RWPE1 (cell line): ENCODE data around the gene EIF5AL1.

ENCODE experiments used
- CTCF ChIA-PET: fragments of 350-600 bp; sonication (Branson Sonifier 250); formaldehyde crosslinking; extraction: SDS; loops from one replicate; lab custom pipeline; 2021; lab: Yijun Ruan, JAX
- POLR2A ChIA-PET: fragments of 400-600 bp; formaldehyde crosslinking; extraction: SDS; loops from one replicate; lab custom pipeline; 2020; ENCODE audit warnings: antibody characterized with exemption; ENCODE audit not compliant: low non-redundant PET; lab: Yijun Ruan, JAX
- DNase-seq: peaks from one replicate; pipeline ENCODE4 v3.0.0; 2012; ENCODE audit warnings: low spot score
- H3K27ac ChIP-seq: fragments of 450-650 bp; 2 replicates; pipeline ENCODE4 v1.5.1; 2017
- CTCF ChIP-seq: fragments of 450-650 bp; conservative IDR thresholded peaks from 2 replicates; pipeline ENCODE4 v1.5.1; 2017; ENCODE audit warnings: low read depth, mild to moderate bottlenecking

The EIF5AL1 gene

DNA sequence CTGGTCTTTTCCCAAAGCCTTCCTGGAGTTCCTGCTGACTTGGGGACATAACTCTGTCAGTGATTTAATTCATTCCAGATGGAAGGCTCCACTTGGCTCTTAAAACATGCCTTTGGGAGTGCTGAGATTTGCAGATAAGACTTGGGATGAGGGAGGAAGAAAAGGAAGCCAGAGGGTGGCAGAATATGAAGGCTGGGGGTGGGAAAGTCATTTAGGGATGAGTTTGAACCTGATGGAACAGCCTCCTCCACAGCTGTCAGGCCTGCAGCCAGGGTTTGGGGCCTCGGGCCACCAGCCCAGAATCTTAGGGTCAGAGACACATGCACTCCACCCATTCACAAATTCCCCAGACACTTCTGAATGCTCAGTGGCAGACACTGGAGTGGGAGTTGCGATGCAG is 28.4 kb upstream of the EIF5AL1 start:
- TF ChIP-seq CTCF = no peak
- no peak for DNase-seq
- CTCF ChIA-PET = interaction anchor here (0.6 kb wide), 2 partner anchors 453 to 459 kb away, joined by 3 read pairs; no protein-coding TSS in a partner anchor
- H3K27ac ChIP-seq = peak overlapping the region; percentile 39
- POLR2A ChIA-PET = no interaction called here

DNA sequence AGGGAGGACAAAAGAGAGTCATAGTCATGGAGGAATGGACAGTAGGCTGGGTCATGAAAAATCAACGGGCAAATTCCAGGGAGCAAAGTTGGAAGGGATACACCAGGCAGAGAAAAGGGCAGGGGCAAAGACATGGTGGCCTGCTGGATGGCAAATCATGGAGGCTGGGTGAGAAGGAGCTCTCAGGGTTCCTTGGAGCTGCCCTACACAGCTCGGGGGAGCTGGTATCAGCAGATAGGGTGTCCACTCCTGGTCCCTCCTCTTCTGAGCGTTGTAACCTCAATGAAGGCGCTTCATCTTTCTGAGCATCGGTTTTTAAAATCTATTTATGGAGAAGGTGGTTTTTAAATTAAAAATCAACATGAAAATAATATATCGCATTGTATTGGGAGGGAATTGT is 27.9 kb upstream of the EIF5AL1 start:
- CTCF ChIA-PET = interaction anchor here (0.6 kb wide), 1 partner anchor 452 kb away, joined by 3 read pairs; no protein-coding TSS in a partner anchor
- TF ChIP-seq CTCF = no peak
- POLR2A ChIA-PET = no interaction called here
- peak overlapping the region; percentile 39; the same call in 1 of the 2 replicates for H3K27ac ChIP-seq
- DNase-seq = no peak

DNA sequence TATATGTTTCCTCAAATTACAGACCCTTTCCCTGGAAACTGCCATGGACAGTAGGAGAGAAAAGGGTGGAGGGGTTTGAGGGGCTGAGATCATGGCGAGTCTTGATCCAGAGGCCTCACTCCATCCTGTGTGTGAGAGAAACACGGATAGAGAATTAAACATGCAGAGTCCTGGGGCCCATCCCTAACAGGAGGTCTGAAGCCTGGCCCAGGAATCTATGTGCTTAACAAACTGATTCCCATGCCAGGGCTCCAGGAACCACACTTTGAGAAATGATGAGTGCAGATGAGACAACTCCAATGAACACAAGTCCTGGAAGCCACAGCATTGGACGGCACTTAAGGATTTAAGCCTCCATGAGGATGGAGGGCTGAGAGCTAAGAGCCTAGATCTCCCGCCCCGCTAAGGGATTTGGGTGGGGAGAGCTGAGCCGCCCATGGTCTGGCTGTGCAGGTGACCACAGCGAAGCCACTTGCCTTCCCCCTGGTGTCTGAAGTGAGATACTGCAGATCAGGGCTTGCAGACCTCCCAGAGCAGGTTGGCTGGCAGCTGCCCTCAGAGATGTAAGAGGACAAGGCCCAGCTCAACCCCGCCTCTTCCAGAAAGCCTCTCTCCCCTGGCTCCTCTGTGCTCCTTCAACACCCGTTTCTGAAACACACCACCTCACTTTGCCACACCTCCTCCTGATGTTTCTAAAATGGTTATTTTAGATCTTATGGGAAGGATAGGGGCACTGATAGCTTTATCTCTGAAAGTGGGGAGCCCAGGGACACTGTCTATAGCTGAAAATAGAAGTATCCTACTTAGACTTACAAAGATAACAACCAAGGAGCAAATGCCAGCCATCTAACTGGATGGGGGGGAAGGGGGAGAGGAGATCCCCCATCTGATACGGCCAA is 24.8 kb upstream of the EIF5AL1 start:
- peak overlapping the region; percentile 53 for H3K27ac ChIP-seq
- DNase-seq = peak; percentile 25
- ChIA-PET CTCF (interaction anchor here (0.6 to 1.9 kb wide), 4 partner anchors 87 to 461 kb away, joined by 3 to 11 read pairs (median 4); partner anchors contain the start of gene SFTPD), POLR2A (no interaction called here)
- TF ChIP-seq CTCF = no peak

- POLR2A ChIA-PET = no interaction called here
- TF ChIP-seq CTCF = no peak
- CTCF ChIA-PET = interaction anchor here (0.6 to 1.9 kb wide), 5 partner anchors 87 to 558 kb away, joined by 3 to 11 read pairs (median 3); partner anchors contain the start of gene SFTPD
- peak; percentile 96 for DNase-seq
- H3K27ac ChIP-seq = peak overlapping the region; percentile 53
Measured at GRCh38 chr10:79488336-79488735, 24.0 kb upstream of the EIF5AL1 start.

DNA sequence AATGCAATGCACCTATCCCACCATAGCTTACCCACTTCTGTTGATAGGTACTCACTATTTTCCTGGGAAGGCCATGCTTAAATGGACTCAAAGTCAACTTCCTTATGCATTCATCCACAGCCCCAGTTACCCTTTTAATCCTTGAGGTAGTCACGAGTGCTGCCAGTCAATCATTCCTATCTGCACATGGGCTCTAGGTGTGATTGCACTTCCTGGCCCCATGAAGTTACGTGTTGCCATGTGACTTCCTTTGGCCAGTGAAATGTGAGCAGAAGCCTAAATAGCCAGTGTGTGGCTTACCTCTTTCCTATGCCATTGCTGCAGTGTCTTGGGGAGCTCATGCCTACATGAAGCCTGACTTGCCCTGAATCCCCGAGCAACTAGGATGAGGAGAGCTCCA is 23.5 kb upstream of the EIF5AL1 start:
- H3K27ac ChIP-seq = no peak overlapping the region
- TF ChIP-seq CTCF = no peak
- ChIA-PET CTCF (interaction anchor here (0.9 to 1.9 kb wide), 2 partner anchors 114 to 558 kb away, joined by 3 to 11 read pairs; no protein-coding TSS in a partner anchor), POLR2A (interaction anchor here (0.5 kb wide), 1 partner anchor 627 kb away, joined by 3 read pairs; no protein-coding TSS in a partner anchor)
- no peak for DNase-seq

DNA sequence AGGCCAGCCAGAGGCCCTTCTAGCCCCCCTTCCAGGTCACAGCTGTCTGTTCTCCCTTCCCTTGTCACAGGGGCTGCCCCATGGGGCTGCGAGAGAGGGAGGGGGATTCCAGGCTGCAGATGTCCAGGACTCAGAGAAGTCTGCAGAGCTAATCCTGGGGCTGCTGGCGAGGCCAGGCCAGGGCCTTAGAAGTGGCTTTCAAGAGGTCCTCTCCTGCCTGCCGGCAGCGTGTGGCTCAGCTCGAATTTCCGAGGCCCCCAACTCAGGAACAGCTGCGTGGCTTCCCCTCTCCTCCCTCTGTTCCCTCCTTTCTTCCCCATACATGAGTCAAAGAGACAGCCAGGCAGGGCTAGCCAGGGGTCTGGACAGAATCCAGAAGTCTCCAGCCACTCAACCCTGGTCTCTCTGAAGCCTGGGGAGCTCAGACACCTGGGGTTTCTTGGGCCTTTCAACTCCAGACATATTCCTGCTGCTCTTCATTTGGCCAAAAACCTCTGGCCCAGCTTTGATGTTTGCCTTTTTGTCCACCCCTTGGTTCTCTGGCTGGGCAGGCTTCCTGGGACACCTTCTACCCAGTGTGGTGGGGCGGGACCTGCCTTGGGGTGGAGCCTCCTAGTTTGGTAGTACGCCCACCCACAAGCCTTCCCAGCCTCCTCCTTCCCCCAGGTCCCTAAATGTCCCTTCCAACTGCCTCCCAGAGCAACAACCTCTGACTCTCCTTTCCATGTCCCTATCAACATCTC is 21.8 kb upstream of the EIF5AL1 start:
- no peak for DNase-seq
- ChIA-PET POLR2A (no interaction called here), CTCF (interaction anchor here (0.6 to 0.7 kb wide), 2 partner anchors 23 to 49 kb away, joined by 3 read pairs; no protein-coding TSS in a partner anchor)
- TF ChIP-seq CTCF = no peak
- H3K27ac ChIP-seq = no peak overlapping the region
